GM19193 (cell line): ENCODE measurements around the gene EIF1B.

ENCODE experiments used
- POLR2A ChIP-seq: IDR thresholded peaks from 4 replicates; pipeline ENCODE4 v1.6.1; 2011; ENCODE audit not compliant: insufficient read depth, insufficient read length; ENCODE audit errors: extremely low read depth

EIF1B gene

GRCh38 chr3:40325465-40325864, 16.0 kb downstream of the EIF1B start:
- TF ChIP-seq POLR2A, result no peak

- TF ChIP-seq POLR2A, result no peak
Measured at GRCh38 chr3:40328374-40328773, 18.9 kb downstream of the EIF1B start.

DNA sequence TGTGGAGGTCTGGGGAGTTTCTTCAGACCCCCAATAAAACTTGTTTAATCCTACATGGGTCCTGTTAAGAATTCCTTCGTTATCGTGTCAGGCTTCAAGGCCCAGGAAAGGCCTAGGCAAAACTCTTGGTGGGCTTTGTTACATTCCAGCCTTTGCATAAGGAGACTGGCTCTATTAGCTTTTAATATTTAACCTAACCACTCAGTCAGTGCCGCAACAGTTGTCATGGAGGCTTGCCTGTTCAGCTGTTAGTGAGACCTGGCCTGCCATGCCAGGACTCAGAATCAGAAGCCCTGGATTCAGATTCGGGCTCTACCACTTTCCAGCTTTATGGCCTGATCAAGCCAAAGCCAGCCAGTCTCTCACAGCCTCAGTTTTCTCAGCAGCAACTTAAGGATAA, 19.6 kb downstream of the EIF1B start:
- TF ChIP-seq POLR2A, result no peak

DNA sequence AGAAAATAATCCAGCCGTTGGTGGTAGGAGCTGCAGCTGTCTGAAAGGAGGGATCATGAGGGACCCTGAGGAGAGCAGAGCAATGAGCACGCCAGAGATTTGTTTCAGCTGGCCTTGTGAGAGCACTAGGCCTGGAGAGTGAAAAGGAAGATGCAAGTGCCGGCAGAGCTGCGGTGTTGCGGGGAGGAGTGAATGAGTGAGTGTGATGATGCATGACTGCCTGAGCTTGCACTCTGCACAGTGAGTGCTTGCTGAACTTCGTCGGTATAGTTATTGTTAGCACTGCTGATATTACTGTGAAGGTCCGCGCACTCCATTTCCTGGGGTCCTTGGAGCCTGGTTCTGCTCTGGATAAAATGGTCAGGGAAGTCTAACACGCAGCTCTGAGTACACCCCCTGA, 23.2 kb downstream of the EIF1B start:
- TF ChIP-seq POLR2A, result no peak

DNA sequence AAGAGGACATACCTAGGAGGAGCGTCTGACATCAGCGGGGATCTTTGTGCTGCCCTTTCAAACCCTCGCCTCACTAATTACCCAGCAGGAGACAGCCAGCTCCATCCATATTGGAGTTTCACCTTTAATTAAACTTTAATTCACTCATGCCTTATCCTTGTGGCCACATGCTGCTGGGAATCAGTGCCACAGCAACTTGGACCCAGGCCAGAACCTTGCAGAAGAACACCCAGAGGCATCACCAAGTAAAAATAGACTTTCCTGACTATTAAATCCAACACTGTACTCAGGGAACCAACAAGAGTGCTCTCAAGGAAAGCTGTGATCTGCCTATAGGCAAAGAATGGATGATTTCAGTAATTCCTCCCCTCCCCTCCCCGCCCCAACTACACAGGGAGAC, 23.9 kb downstream of the EIF1B start:
- no peak for TF ChIP-seq POLR2A

GRCh38 chr3:40333852-40334251, 24.3 kb downstream of the EIF1B start:
- TF ChIP-seq POLR2A, result no peak

DNA sequence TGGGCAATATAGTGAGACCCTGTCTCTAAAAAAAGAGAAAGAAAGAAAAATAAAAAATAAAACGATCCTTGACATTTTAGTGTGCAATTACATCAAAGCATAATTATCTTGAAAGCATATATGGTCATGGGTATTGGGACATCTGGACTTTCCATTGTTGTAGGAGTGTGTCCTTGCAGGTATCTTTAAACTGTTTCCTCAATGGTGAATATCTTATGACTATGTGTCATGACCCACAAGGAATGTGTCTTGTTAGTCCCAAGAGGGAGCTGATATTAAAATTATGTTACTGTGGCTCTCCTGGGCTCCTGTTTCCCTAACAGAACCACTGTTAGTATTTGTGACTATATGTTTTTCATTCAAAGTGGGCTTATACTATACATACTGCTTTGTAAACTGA, 26.6 kb downstream of the EIF1B start:
- TF ChIP-seq POLR2A, result no peak

GRCh38 chr3:40336511-40337135, 27.1 kb downstream of the EIF1B start:
- TF ChIP-seq POLR2A, result no peak

- TF ChIP-seq POLR2A, result no peak
Measured at GRCh38 chr3:40337136-40338108, 27.9 kb downstream of the EIF1B start.

GRCh38 chr3:40339871-40340270, 30.4 kb downstream of the EIF1B start:
- TF ChIP-seq POLR2A, result no peak

DNA sequence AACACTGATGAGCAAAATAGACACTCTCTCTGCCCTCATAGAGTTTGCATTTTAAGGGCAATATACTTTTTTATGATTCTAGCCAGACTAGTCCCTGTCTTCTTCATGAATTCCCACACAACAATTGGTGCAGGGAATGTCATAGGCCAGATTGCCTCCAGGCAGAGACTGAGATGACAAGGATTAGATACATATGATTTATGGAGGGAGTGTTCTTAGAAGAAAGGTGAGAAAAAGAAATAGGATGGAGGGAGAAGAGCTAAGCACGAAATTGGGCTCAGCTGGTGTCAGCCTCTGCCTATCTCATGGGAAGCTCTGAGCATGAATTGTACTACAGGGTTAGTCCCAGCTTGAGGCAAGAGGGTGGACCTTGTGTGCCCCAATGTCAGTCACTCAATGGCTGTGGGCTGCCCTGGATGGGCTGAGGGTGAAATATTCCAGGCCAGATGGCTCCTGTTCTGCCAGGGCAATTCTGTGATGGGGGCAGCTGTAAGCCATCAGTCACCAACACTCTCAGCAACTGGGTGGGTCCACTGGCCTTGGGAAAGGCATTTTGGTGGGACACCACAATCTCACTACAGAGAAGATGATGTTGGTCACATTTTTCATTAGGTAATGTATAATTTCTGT, 31.1 kb downstream of the EIF1B start:
- no peak for TF ChIP-seq POLR2A

GRCh38 chr3:40341671-40342070, 32.2 kb downstream of the EIF1B start:
- TF ChIP-seq POLR2A, result no peak

GRCh38 chr3:40350529-40350928, 41.0 kb downstream of the EIF1B start:
- TF ChIP-seq POLR2A, result no peak

DNA sequence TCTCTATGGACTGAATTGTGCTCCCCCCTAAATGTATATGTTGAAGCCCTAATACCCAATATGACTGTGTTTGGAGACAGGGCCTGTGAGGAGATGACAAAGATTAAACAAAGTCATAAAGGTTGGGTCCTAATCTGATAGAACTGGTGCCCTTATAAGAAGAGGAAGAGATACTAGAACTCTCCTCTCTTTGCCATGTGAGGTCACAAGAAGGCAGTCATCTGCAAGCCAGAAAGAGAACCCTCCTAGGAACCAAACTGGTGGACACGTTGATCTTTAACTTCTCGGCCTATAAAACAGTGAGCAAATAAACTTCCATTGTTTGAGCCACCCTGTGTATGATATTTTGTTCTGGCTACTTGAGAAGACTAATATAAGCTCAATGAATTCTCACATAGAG, 45.9 kb downstream of the EIF1B start:
- no peak for TF ChIP-seq POLR2A

DNA sequence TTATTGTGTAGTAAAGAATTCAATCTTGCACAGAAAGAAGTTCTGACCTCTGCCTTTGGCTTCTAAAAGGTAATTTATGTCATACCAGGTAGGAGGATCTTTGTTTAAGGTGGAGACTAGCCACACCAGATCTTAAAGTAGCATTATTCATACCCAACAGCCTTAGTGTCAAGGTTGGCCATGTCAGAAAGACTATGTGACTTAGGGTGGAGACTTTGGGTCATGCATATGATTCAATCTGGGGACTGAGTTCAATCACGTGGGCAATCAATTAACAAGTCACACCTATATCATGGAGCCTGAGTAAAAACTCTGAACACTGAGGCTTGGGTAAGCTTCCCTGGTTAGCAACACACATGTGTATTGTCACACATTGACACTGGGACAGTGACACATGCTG, 48.9 kb downstream of the EIF1B start:
- TF ChIP-seq POLR2A, result no peak
